OCI-M2 (cell line): ENCODE measurements around the gene CYP19A1.

Source experiments
- DNase-seq: peaks from one replicate; lab custom pipeline; 2025; ENCODE audit not compliant: unreplicated experiment; lab: John Stamatoyannopoulos, UW

Gene CYP19A1

GRCh38 chr15:51363383-51363782, 25.0 kb upstream of the CYP19A1 start:
- DNase-seq: no peak

- DNase-seq: no peak
Observed at GRCh38 chr15:51359981-51360380, 21.6 kb upstream of the CYP19A1 start.

- DNase-seq: no peak
Observed at GRCh38 chr15:51356983-51357382, 18.6 kb upstream of the CYP19A1 start.

GRCh38 chr15:51356147-51356546, 17.8 kb upstream of the CYP19A1 start:
- no peak for DNase-seq

- DNase-seq: no peak
Observed at GRCh38 chr15:51355096-51355495, 16.7 kb upstream of the CYP19A1 start.

- no peak for DNase-seq
Observed at GRCh38 chr15:51353976-51354375, 15.6 kb upstream of the CYP19A1 start.

- DNase-seq: no peak
Observed at GRCh38 chr15:51350723-51351122, 12.3 kb upstream of the CYP19A1 start.

GRCh38 chr15:51349156-51349844, 10.9 kb upstream of the CYP19A1 start:
- DNase-seq: no peak

GRCh38 chr15:51348688-51349087, 10.3 kb upstream of the CYP19A1 start:
- no peak for DNase-seq

- no peak for DNase-seq
Observed at GRCh38 chr15:51346136-51346535, 7.7 kb upstream of the CYP19A1 start.

GRCh38 chr15:51343466-51343865, 5.1 kb upstream of the CYP19A1 start:
- DNase-seq: no peak

GRCh38 chr15:51342227-51342999, 4.0 kb upstream of the CYP19A1 start:
- no peak for DNase-seq

- no peak for DNase-seq
Observed at GRCh38 chr15:51341366-51342226, 3.2 kb upstream of the CYP19A1 start, which contains the start of gene GLDN. Gene GLDN, plus strand, starts transcription at chr15:51341655. Its CDS starts 30 bp downstream, at chr15:51341685.

- no peak for DNase-seq
Observed at GRCh38 chr15:51335538-51336410, 2.6 kb downstream of the CYP19A1 start.

GRCh38 chr15:51335087-51335486, 3.3 kb downstream of the CYP19A1 start:
- DNase-seq: no peak

- no peak for DNase-seq
Observed at GRCh38 chr15:51334011-51334451, 4.4 kb downstream of the CYP19A1 start.

GRCh38 chr15:51333571-51333970, 4.8 kb downstream of the CYP19A1 start:
- DNase-seq: no peak

- DNase-seq: no peak
Observed at GRCh38 chr15:51332206-51333147, 5.9 kb downstream of the CYP19A1 start.

- no peak for DNase-seq
Observed at GRCh38 chr15:51331141-51331540, 7.3 kb downstream of the CYP19A1 start.
